Mesodermal cell (in vitro differentiated cells): Measurements from ENCODE around the gene TFF2.

Source experiments
- H3K27ac ChIP-seq: 2 replicates; pipeline ENCODE4 v1.7.0; 2013; ENCODE audit warnings: mild to moderate bottlenecking, low read depth, low read length, moderate library complexity; ENCODE audit not compliant: severe bottlenecking
- H3K36me3 ChIP-seq: 2 replicates; pipeline ENCODE4 v1.7.1; 2013; ENCODE audit warnings: mild to moderate bottlenecking, low read length, moderate library complexity; ENCODE audit not compliant: control insufficient read depth, insufficient read depth
- H3K4me1 ChIP-seq: one replicate; pipeline ENCODE4 v1.7.1; 2013; ENCODE audit warnings: mild to moderate bottlenecking, low read length; ENCODE audit not compliant: insufficient read depth, control insufficient read depth, poor library complexity, severe bottlenecking
- H3K4me3 ChIP-seq: 2 replicates; pipeline ENCODE4 v1.7.0; 2013; ENCODE audit warnings: low read length, control low read depth, mild to moderate bottlenecking; ENCODE audit not compliant: insufficient read depth, poor library complexity, severe bottlenecking; ENCODE audit errors: extremely low read depth
- H3K9me3 ChIP-seq: 2 replicates; pipeline ENCODE4 v1.7.1; 2013; ENCODE audit warnings: mild to moderate bottlenecking, low read length, moderate library complexity; ENCODE audit not compliant: control insufficient read depth
- WGBS, 2 experiments: methylation state at CpG; one replicate each; pipeline ENCODE4 v1.1.5; 2013; ENCODE audit warnings: missing lambda C conversion rate in 2 of 2; ENCODE audit not compliant: insufficient coverage in 2 of 2; 5-methylcytosine and 5-hydroxymethylcytosine counted together

Gene TFF2

GRCh38 chr21:42391297-42391696 lies 40.5 kb upstream of the TFF2 start:
- H3K4me1 ChIP-seq = peaks cover 6% of the 10 kb centered on the region
- H3K4me3 ChIP-seq = no peak overlapping the region
- H3K27ac ChIP-seq = no peak overlapping the region
- 88 to 93% methylated on average over 3 to 4 of the region's 5 CpGs for WGBS, 2 experiments
- H3K9me3 ChIP-seq = no peaks in the 10 kb centered on the region
- no peaks in the 10 kb centered on the region for H3K36me3 ChIP-seq

GRCh38 chr21:42390696-42391095 lies 39.9 kb upstream of the TFF2 start:
- no peaks in the 10 kb centered on the region for H3K36me3 ChIP-seq
- no peak overlapping the region for H3K4me3 ChIP-seq
- H3K27ac ChIP-seq = no peak overlapping the region
- no peaks in the 10 kb centered on the region for H3K9me3 ChIP-seq
- peaks cover 6% of the 10 kb centered on the region for H3K4me1 ChIP-seq
- WGBS, 2 experiments = 100% methylated on average over 1 of the region's 2 CpGs; no CpG with 5 or more reads in 1 of the 2 experiments

- WGBS, 2 experiments = 84 to 100% methylated on average over 1 to 4 of the region's 5 CpGs
- H3K27ac ChIP-seq = no peak overlapping the region
Measured at GRCh38 chr21:42390193-42390592, 39.4 kb upstream of the TFF2 start.

GRCh38 chr21:42389449-42389835 lies 38.6 kb upstream of the TFF2 start:
- no peak overlapping the region for H3K27ac ChIP-seq
- no peak overlapping the region for H3K4me3 ChIP-seq
- H3K4me1 ChIP-seq = peaks cover 6% of the 10 kb centered on the region
- no peaks in the 10 kb centered on the region for H3K9me3 ChIP-seq
- H3K36me3 ChIP-seq = no peaks in the 10 kb centered on the region
- WGBS, 2 experiments = 72 to 87% methylated on average over 2 to 5 of the region's 6 CpGs

More at GRCh38 chr21:42390193-42390592, 39.4 kb upstream of the TFF2 start:
- Histone ChIP-seq H3K4me1 (peaks cover 6% of the 10 kb centered on the region), H3K9me3 (no peaks in the 10 kb centered on the region), H3K36me3 (no peaks in the 10 kb centered on the region), H3K4me3 (no peak overlapping the region)

- Histone ChIP-seq H3K27ac (no peak overlapping the region), H3K36me3 (no peaks in the 10 kb centered on the region), H3K9me3 (no peaks in the 10 kb centered on the region), H3K4me3 (no peak overlapping the region), H3K4me1 (peaks cover 6% of the 10 kb centered on the region)
- WGBS, 2 experiments = 77 to 84% methylated on average over 18 to 19 of the region's 20 CpGs
Measured at GRCh38 chr21:42388740-42389448, 38.1 kb upstream of the TFF2 start.

- Histone ChIP-seq H3K9me3 (no peaks in the 10 kb centered on the region), H3K27ac (no peak overlapping the region), H3K36me3 (no peaks in the 10 kb centered on the region), H3K4me3 (no peak overlapping the region), H3K4me1 (peaks cover 6% of the 10 kb centered on the region)
- WGBS, 2 experiments = 87 to 100% methylated on average over 4 of the region's 6 CpGs
Measured at GRCh38 chr21:42387843-42388340, 37.1 kb upstream of the TFF2 start.

- no peaks in the 10 kb centered on the region for H3K9me3 ChIP-seq
- no peak overlapping the region for H3K27ac ChIP-seq
- H3K4me3 ChIP-seq = no peak overlapping the region
- H3K4me1 ChIP-seq = peaks cover 6% of the 10 kb centered on the region
- no peaks in the 10 kb centered on the region for H3K36me3 ChIP-seq
- 33% methylated on average over 1 of the region's 3 CpGs; no CpG with 5 or more reads in 1 of the 2 experiments for WGBS, 2 experiments
Measured at GRCh38 chr21:42387164-42387563, 36.4 kb upstream of the TFF2 start.

GRCh38 chr21:42386034-42386591 lies 35.3 kb upstream of the TFF2 start:
- Histone ChIP-seq H3K4me1 (peaks cover 6% of the 10 kb centered on the region), H3K36me3 (no peaks in the 10 kb centered on the region), H3K27ac (no peak overlapping the region), H3K9me3 (no peaks in the 10 kb centered on the region), H3K4me3 (no peak overlapping the region)
- WGBS, 2 experiments = 91 to 96% methylated on average over 10 to 11 of the region's 11 CpGs

GRCh38 chr21:42385619-42386018 lies 34.8 kb upstream of the TFF2 start:
- 86 to 87% methylated on average over 5 of the region's 5 CpGs for WGBS, 2 experiments
- no peak overlapping the region for H3K4me3 ChIP-seq
- H3K36me3 ChIP-seq = no peaks in the 10 kb centered on the region
- peaks cover 6% of the 10 kb centered on the region for H3K4me1 ChIP-seq
- no peak overlapping the region for H3K27ac ChIP-seq
- H3K9me3 ChIP-seq = no peaks in the 10 kb centered on the region

GRCh38 chr21:42384989-42385388 lies 34.2 kb upstream of the TFF2 start:
- WGBS, 2 experiments = 96 to 100% methylated on average over 2 of the region's 2 CpGs
- Histone ChIP-seq H3K9me3 (no peaks in the 10 kb centered on the region), H3K36me3 (no peaks in the 10 kb centered on the region), H3K4me3 (no peak overlapping the region), H3K4me1 (peaks cover 6% of the 10 kb centered on the region), H3K27ac (no peak overlapping the region)
